ENCODE data around the gene PRPF18.
A peak's percentile ranks its signal among the peaks of the same experiment; 100 is the strongest.

PRPF18 gene

DNA sequence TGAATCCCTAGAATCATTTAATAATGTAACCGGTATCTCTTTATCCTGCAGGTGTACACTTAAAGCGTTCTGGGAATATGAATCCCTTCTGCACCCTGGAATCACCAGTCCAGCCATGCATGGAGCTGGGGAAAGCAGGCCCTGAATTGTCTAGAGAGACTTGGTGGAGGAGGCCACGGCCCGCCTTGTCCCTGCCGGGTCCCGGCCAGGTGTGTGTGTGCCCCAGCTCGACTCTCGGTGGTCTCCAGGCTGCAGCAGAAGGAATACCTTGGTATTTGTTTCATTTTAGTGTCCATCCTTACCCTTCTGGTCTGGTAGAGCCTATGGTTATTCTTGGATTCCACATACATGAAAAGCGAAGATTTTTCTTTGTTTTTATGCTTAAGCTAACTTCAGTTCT, 58.1 kb downstream of the PRPF18 start:
- DNase-seq: no peak

GRCh38 chr10:13648425-13648824, 61.7 kb downstream of the PRPF18 start:
- DNase-seq: no peak

GRCh38 chr10:13649844-13650520, 63.2 kb downstream of the PRPF18 start:
- no peak for DNase-seq

- no peak for DNase-seq
Measured at GRCh38 chr10:13650961-13651360, 64.2 kb downstream of the PRPF18 start.

DNA sequence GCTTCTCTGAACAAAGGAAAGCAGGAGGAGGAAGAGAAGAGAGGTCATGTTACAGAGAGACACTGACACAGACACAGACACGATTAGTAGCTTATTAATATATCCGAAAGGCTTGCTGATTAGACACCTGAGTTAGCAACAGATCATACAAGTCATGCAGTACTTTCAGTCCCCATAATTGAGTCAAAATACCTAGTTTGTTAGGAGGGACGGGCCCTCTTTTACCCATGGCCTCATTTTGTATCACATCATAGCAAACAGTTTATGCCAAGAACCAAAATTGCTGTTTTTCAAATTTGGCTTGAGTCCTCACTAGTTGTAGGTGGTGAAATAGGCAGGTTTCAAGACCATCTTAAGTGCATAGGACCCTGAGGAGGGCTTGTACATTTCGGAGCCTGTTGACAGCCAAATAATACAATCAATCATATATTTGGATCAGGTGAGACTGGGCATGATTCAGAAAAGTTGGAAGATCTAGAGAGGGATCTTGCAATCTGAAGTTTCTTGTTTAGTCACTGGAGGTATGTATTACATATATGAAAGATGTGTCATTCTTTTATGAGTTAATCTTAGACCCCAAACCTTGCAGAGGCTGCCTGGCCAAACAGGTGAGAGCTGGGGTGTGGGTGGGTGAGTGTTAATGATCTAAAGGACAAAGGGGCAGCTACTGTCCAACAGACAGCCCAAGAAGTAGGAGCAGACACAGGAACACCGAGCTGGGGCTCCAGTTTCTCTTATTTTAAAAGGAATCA, 65.4 kb downstream of the PRPF18 start:
- DNase-seq: no peak

DNA sequence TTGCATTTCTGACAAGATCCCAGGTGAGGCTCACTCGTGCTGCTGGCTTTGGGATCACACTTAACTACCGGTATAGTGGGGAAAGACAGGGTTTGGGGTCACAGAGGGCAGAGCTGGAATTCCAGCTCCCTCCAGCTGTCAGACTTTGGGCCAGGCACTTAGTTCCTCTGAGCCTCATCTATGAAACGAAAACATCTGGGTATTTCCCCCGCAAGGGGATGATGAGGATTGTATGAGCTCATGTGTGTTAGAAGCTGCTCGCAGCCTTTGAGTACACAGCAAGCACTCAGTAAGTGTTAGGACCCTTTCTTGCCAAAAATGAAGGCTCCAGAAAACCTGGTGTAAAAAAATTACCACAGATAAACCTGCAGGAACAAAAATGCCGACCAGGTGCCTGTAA, 66.1 kb downstream of the PRPF18 start:
- no peak for DNase-seq

DNA sequence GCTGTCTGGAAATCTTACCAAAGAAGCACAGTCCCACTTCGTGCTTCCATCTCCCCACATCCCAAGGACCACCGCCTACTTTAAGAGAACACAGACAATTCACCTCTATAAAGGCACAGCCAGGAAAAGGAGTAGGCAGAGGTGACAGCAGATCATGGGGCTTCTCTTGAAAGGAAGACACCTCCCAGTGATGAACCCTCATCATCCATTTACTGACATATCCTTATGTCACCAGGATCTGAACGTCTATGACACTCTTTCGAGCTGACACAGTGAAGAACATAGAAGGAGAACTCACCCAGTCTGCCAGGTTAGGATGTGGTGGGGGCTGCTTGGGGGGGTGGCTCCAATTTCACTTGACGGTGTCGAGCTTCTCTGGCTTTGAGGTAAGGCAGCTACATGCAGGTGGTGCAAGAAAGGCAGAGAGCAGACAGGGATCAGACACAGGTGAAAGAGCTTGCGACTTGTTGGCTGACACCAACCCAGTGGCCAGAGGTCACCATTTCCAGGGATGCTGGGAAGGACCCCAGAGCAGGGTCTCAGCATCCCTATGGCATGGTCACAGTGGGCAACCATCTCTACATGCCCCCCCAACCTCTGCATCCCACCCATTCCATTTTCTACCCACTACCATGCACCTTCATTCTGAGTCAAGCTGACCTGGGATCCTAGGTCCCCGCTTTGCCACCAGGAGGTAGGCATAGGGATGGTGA, 67.5 kb downstream of the PRPF18 start:
- DNase-seq: no peak

GRCh38 chr10:13654846-13655245, 68.1 kb downstream of the PRPF18 start:
- no peak for DNase-seq

DNA sequence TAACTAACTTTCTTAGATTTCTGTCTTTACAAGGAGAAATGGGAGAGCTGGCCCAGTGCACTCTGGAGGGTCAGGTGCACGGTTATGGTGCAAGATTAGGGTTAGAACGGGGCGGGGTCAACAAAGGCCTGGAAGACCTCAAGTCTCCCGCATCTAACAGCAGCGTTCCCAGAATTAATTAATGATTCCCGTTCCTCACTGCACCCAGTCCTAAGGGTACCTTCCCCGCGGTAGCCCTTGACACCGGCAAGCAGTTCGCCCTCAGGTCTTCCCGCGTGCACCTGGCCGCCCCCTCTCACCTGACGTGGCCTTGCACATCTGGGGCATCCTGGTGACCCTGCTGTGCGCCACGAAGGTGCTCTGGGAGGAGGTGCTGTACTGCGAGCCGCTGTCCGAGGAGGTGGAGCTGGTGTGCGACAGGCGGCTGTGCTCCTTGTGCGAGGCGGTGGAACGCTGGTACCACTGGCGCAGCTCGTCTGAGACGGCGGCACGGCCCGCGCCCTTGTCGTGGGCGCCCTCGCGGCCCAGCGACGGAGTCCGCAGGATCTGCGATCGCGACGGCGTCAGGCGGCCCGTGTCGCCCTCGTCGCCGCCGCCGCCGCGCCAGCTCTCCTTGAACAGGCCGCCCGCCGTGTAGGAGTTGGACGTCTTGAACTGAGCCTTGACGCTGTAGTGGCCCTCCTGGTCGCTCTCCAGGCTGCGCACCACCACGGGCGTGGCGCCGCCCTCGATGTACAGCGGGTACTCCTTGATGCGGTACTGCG, 69.8 kb downstream of the PRPF18 start:
- no peak for DNase-seq

- DNase-seq: no peak
Measured at GRCh38 chr10:13657101-13657680, 70.4 kb downstream of the PRPF18 start.

DNA sequence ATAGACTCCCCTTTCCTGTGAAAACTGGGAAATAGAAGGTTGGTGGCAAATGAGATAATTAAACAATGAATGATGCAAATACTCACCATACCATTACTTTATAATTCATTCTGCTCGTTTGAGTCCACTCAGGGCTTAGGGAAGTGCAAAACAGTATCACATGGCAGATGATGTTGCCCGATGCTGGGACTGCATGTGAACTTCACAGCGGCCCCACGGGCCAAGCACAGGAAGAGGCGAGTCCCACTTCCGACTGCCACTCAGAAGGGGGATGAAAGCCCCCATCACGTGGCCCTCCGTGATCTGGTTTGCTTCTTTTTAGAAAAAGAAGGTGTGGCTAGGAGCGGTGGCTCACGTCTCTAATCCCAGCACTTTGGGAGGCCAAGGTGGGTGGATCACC, 71.5 kb downstream of the PRPF18 start:
- DNase-seq: no peak

GRCh38 chr10:13658871-13659685, 72.3 kb downstream of the PRPF18 start:
- DNase-seq: no peak

- peak; percentile 6 to 55 for DNase-seq
Measured at GRCh38 chr10:13659887-13660550, 73.3 kb downstream of the PRPF18 start.

GRCh38 chr10:13660551-13660920, 73.8 kb downstream of the PRPF18 start:
- DNase-seq: no peak

DNA sequence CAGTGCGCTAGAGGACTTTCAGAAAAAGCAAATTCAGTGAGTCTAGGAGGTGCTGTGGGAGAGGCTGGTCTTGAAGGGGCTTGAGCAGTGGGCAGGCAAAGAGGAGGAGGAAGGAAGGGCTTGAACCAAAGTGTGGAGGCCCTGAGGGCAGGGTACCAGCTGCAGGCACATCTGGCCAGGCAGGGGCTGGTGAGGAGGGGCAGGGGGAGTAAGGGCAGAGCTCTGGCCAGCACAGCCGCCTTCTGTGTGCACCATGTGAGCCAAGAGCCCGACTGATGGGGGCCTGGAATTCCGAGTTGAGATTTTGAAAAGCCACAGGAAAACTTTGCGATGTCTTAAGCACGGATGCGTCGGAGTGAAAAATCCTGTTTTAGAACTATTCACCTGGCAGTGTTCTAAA, 74.5 kb downstream of the PRPF18 start:
- no peak for DNase-seq

DNA sequence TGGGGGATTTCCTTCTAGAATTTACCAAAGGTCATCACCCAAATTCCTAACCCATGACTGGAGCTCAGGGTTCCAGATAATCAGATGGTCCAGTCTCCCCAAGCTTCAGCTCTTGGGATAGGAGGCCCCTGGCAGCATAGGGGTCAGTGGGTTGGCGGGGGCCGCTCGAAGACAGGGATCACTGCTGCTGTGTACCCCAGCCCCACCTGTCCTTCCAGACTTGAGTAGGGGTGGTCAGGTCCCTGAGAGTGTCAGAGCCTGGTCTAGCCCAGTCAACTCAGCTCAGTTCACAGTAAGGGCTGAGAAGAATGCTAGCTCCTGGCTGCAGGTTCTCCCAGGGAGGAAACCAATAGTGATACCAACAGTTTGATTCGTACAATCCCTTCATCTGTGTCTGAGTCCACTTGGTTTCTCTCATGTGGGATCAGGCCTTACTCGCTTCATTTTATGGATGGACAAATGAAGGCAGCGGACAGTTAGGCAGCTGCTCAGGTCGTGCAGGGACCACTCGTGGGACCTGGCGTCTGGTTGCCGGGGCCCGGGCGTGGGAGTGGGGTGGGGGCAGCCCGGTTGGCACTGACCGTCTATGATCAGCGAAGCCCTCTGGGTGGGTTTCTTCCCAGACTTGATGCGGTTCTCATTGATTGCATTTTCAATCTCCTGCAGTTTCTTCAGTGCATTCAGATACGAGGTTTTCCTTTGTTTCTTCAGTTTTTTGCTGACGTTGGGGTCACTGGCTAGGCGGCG, 78.9 kb downstream of the PRPF18 start:
- no peak for DNase-seq

DNA sequence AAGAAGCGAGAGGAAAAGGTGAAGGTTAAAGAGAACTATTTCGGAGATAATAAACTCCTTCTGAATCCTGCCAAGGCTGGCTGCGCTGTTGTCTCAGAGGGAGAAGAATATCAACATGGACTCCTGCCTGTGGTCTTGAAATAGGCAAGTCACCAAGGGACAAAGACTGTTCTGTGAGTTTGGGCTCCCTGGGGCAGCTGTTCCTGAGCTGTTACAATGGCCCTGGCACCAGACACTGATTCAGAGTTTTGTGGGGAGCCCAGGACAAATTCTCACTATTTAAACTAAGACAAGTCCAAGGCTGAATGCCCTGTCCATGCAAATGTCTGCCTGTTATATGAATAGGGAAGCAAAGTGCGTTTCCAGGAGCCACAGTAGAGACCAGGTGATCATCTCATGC, 81.4 kb downstream of the PRPF18 start:
- DNase-seq: no peak

DNA sequence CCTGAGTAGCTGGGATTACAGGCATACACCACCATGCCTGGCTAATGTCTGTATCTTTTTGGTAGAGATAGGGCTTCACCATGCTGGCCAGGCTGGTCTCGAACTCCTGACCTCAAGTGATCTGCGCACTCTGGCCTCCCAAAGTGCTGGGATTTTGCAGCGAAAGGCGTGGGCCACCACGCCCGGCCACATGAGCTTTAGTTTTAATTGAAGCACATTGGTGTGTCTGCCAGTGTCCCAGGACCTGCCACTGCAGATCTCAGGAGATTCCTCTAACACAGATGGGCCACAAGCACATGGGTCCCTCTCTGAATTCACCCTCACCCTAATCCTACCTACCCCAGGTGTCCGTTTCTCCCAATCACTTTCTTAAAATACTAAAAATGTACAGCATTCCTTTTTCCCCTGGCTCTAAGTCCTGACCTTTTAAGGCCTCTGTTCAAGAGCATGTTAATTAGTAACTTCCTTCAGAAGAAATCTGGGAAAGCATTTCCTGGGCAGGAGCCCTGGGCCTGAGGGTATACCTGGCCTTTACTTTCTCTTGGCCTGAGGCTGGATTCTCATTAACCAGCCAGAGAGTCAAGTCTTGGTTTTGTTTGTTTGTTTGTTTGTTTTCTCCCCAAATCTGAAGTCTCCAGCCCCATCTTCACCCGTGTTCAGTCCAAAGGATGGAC, 82.6 kb downstream of the PRPF18 start:
- DNase-seq: no peak

GRCh38 chr10:13669901-13670300, 83.1 kb downstream of the PRPF18 start:
- no peak for DNase-seq

- no peak for DNase-seq
Measured at GRCh38 chr10:13670311-13670710, 83.5 kb downstream of the PRPF18 start.
